ENCODE results near the gene GYG1. TPM values are rescaled to one million over a fixed set of nuclear protein-coding genes. Genes with fewer than 3 reads are reported as not detected.
"Not testable (repeated sequence)": the region's sequence is repeated elsewhere in the genome, so short reads cannot be mapped to it uniquely, and the experiment has no call there.

Gene GYG1
- polyA plus RNA-seq, 4 donors: 26.1 to 45.4 (median 35.4) TPM

GRCh38 chr3:148981273-148981672 is 10.1 kb upstream of the GYG1 start:
- DNase-seq (ENCODE audit: low read depth in 4 of 4, low spot score in 3 of 4): no peak

GRCh38 chr3:148987551-148987950 is 3.8 kb upstream of the GYG1 start:
- not testable (repeated sequence) for DNase-seq (ENCODE audit: low read depth in 4 of 4, low spot score in 3 of 4)

- DNase-seq (ENCODE audit: low read depth in 4 of 4, low spot score in 3 of 4): no peak
These were observed 1.1 kb upstream of the GYG1 start for GRCh38 chr3:148990236-148990635.

- DNase-seq (ENCODE audit: low read depth in 4 of 4, low spot score in 3 of 4): no peak
These were observed 791 bp downstream of the GYG1 start for GRCh38 chr3:148992027-148992634.

GRCh38 chr3:148992635-148993255 is 1.4 kb downstream of the GYG1 start:
- DNase-seq (ENCODE audit: low read depth in 4 of 4, low spot score in 3 of 4): no peak

GRCh38 chr3:148997623-148998022 is 6.3 kb downstream of the GYG1 start:
- no peak for DNase-seq (ENCODE audit: low read depth in 4 of 4, low spot score in 3 of 4)

- no peak for DNase-seq (ENCODE audit: low read depth in 4 of 4, low spot score in 3 of 4)
These were observed 7.0 kb downstream of the GYG1 start for GRCh38 chr3:148998297-148998696.

- no peak for DNase-seq (ENCODE audit: low read depth in 4 of 4, low spot score in 3 of 4)
These were observed 7.5 kb downstream of the GYG1 start for GRCh38 chr3:148998715-148999423.

- DNase-seq (ENCODE audit: low read depth in 4 of 4, low spot score in 3 of 4): no peak
These were observed 8.5 kb downstream of the GYG1 start for GRCh38 chr3:148999806-149000205.

GRCh38 chr3:149000206-149000745 is 8.9 kb downstream of the GYG1 start:
- DNase-seq (ENCODE audit: low read depth in 4 of 4, low spot score in 3 of 4): no peak

GRCh38 chr3:149001727-149002126 is 10.4 kb downstream of the GYG1 start:
- no peak for DNase-seq (ENCODE audit: low read depth in 4 of 4, low spot score in 3 of 4)

- no peak for DNase-seq (ENCODE audit: low read depth in 4 of 4, low spot score in 3 of 4)
These were observed 12.4 kb downstream of the GYG1 start for GRCh38 chr3:149003653-149004305.

- no peak for DNase-seq (ENCODE audit: low read depth in 4 of 4, low spot score in 3 of 4)
These were observed 13.3 kb downstream of the GYG1 start for GRCh38 chr3:149004622-149005021.

GRCh38 chr3:149005416-149005815 is 14.1 kb downstream of the GYG1 start:
- DNase-seq (ENCODE audit: low read depth in 4 of 4, low spot score in 3 of 4): no peak

- no peak for DNase-seq (ENCODE audit: low read depth in 4 of 4, low spot score in 3 of 4)
These were observed 16.4 kb downstream of the GYG1 start for GRCh38 chr3:149007567-149008257.

- no peak for DNase-seq (ENCODE audit: low read depth in 4 of 4, low spot score in 3 of 4)
These were observed 18.4 kb downstream of the GYG1 start for GRCh38 chr3:149009732-149010131.

- DNase-seq (ENCODE audit: low read depth in 4 of 4, low spot score in 3 of 4): no peak
These were observed 19.2 kb downstream of the GYG1 start for GRCh38 chr3:149010504-149010951.

- DNase-seq (ENCODE audit: low read depth in 4 of 4, low spot score in 3 of 4): no peak
These were observed 19.6 kb downstream of the GYG1 start for GRCh38 chr3:149010966-149011365.

- DNase-seq (ENCODE audit: low read depth in 4 of 4, low spot score in 3 of 4): no peak
These were observed 20.3 kb downstream of the GYG1 start for GRCh38 chr3:149011676-149012075.

- DNase-seq (ENCODE audit: low read depth in 4 of 4, low spot score in 3 of 4): no peak
These were observed 22.4 kb downstream of the GYG1 start for GRCh38 chr3:149013726-149014125.

- DNase-seq (ENCODE audit: low read depth in 4 of 4, low spot score in 3 of 4): no peak
These were observed 24.1 kb downstream of the GYG1 start for GRCh38 chr3:149015393-149015792.
